Measurements from ENCODE around the gene ACSF3.
"Not testable (repeated sequence)": the region's sequence is repeated elsewhere in the genome, so short reads cannot be mapped to it uniquely, and the experiment has no call there.

Gene ACSF3

GRCh38 chr16:89164847-89165680 is 71.4 kb downstream of the ACSF3 start:
- no peak for DNase-seq
- in situ Hi-C loops (cut with MboI; ENCODE audit: low pct_unique_long_range_greater_than_20kb, low sequenced_read_pairs) = no loop called here

- in situ Hi-C loops (cut with MboI; ENCODE audit: low pct_unique_long_range_greater_than_20kb, low sequenced_read_pairs); DNase-seq: not testable (repeated sequence)
Measured at GRCh38 chr16:89165681-89165979, 72.0 kb downstream of the ACSF3 start.

GRCh38 chr16:89166696-89167424 is 73.2 kb downstream of the ACSF3 start:
- in situ Hi-C loops (cut with MboI; ENCODE audit: low pct_unique_long_range_greater_than_20kb, low sequenced_read_pairs) = no loop called here
- no peak for DNase-seq

- DNase-seq = peak; percentile 91
- in situ Hi-C loops (cut with MboI; ENCODE audit: low pct_unique_long_range_greater_than_20kb, low sequenced_read_pairs) = no loop called here
Measured at GRCh38 chr16:89167425-89167941, 73.8 kb downstream of the ACSF3 start.

GRCh38 chr16:89168381-89169189 is 74.9 kb downstream of the ACSF3 start:
- in situ Hi-C loops (cut with MboI; ENCODE audit: low pct_unique_long_range_greater_than_20kb, low sequenced_read_pairs) = no loop called here
- DNase-seq = no peak

- no peak for DNase-seq
- in situ Hi-C loops (cut with MboI; ENCODE audit: low pct_unique_long_range_greater_than_20kb, low sequenced_read_pairs) = no loop called here
Measured at GRCh38 chr16:89169778-89170177, 76.1 kb downstream of the ACSF3 start.

GRCh38 chr16:89170346-89171215 is 76.9 kb downstream of the ACSF3 start:
- in situ Hi-C loops (cut with MboI; ENCODE audit: low pct_unique_long_range_greater_than_20kb, low sequenced_read_pairs) = no loop called here
- DNase-seq = no peak

- in situ Hi-C loops (cut with MboI; ENCODE audit: low pct_unique_long_range_greater_than_20kb, low sequenced_read_pairs) = no loop called here
- peak; percentile 93 for DNase-seq
Measured at GRCh38 chr16:89171216-89172170, 77.8 kb downstream of the ACSF3 start, which contains the start of gene CDH15. Gene CDH15, plus strand, starts transcription at chr16:89171748. Its CDS starts 84 bp downstream, at chr16:89171832.

GRCh38 chr16:89172171-89172527 is 78.5 kb downstream of the ACSF3 start:
- no peak for DNase-seq
- in situ Hi-C loops (cut with MboI; ENCODE audit: low pct_unique_long_range_greater_than_20kb, low sequenced_read_pairs) = no loop called here

- in situ Hi-C loops (cut with MboI; ENCODE audit: low pct_unique_long_range_greater_than_20kb, low sequenced_read_pairs) = no loop called here
- DNase-seq = no peak
Measured at GRCh38 chr16:89172528-89173173, 79.0 kb downstream of the ACSF3 start.

GRCh38 chr16:89173174-89173921 is 79.7 kb downstream of the ACSF3 start:
- no peak for DNase-seq
- in situ Hi-C loops (cut with MboI; ENCODE audit: low pct_unique_long_range_greater_than_20kb, low sequenced_read_pairs) = no loop called here

GRCh38 chr16:89174055-89174827 is 80.6 kb downstream of the ACSF3 start:
- no peak for DNase-seq
- in situ Hi-C loops (cut with MboI; ENCODE audit: low pct_unique_long_range_greater_than_20kb, low sequenced_read_pairs) = no loop called here

GRCh38 chr16:89174877-89175276 is 81.2 kb downstream of the ACSF3 start:
- in situ Hi-C loops (cut with MboI; ENCODE audit: low pct_unique_long_range_greater_than_20kb, low sequenced_read_pairs) = no loop called here
- DNase-seq = no peak

GRCh38 chr16:89175280-89176146 is 81.9 kb downstream of the ACSF3 start:
- in situ Hi-C loops (cut with MboI; ENCODE audit: low pct_unique_long_range_greater_than_20kb, low sequenced_read_pairs) = no loop called here
- DNase-seq = no peak

- in situ Hi-C loops (cut with MboI; ENCODE audit: low pct_unique_long_range_greater_than_20kb, low sequenced_read_pairs) = no loop called here
- no peak for DNase-seq
Measured at GRCh38 chr16:89176147-89176690, 82.6 kb downstream of the ACSF3 start.
